ENCODE data around the gene SERPINA5.

SERPINA5 gene

DNA sequence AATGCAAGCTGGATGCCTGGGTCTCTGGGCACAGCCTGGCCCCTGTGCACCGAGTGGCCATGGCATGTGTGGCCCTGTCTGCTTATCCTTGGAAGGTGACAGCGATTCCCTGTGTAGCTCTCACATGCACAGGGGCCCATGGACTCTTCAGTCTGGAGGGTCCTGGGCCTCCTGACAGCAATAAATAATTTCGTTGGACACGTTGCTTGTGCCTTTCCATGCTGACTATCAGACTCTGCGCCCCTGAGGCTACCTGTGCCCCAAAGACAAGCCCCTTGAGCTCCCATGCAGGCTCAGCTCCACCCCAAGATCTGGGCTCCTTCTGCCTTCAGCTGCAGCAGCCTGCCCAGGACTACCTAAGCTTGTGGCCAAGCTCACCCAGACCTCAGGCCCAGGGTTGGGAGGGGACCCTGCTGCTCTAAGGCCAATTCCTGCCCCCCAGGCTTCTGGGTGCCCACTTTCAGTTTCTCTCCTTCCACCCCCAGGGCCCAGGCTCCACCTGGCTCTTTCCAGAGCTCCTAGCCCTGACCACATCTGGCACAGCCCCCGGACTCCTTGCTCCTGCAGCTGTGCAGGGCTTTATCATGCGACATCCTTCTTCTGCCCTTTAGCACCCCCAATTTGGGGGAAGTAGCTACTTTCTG is 42.8 kb downstream of the SERPINA5 start:
- no peaks in the 10 kb centered on the region for H3K4me1 ChIP-seq (ENCODE audit: low read length)
- no peaks in the 10 kb centered on the region for H3K9me3 ChIP-seq (replicated peaks; ENCODE audit: insufficient read depth, low read length)
- H3K36me3 ChIP-seq (replicated peaks; ENCODE audit: insufficient read depth, low read length) = no peaks in the 10 kb centered on the region
- H3F3A ChIP-seq (ENCODE audit: insufficient read depth, low read length) = no peaks in the 10 kb centered on the region
- no peak overlapping the region for H2AFZ ChIP-seq (ENCODE audit: low read length)
- TF ChIP-seq EZH2phosphoT487 (IDR thresholded peaks at IDR 0.05; ENCODE audit: low read length) = no peak
- no peak for TF ChIP-seq EZH2 (optimal IDR thresholded peaks at IDR 0.05; ENCODE audit: low read depth, low read length)
- no peak for TF ChIP-seq CTCF (IDR thresholded peaks at IDR 0.05; ENCODE audit: low read length)
- H3K9ac ChIP-seq (ENCODE audit: low read length) = no peak overlapping the region
- H3K9me2 ChIP-seq (replicated peaks; ENCODE audit: insufficient read depth, low read length) = no peaks in the 10 kb centered on the region
- no peak for DNase-seq
- no peaks in the 10 kb centered on the region for H4K20me1 ChIP-seq (ENCODE audit: insufficient read depth, low read length)
- no peak overlapping the region for H3K4me2 ChIP-seq (ENCODE audit: low read depth, low read length)
- H3K27me3 ChIP-seq (replicated peaks; ENCODE audit: insufficient read depth, low read length) = 0 out of 2 replicates have a peak, but pooled peaks cover 6% of the 10 kb centered on the region
- H3K79me2 ChIP-seq (ENCODE audit: low read length) = no peaks in the 10 kb centered on the region
- no peak overlapping the region for H3K27ac ChIP-seq (ENCODE audit: low read length)
- no peak overlapping the region for H3K4me3 ChIP-seq (ENCODE audit: low read length)

DNA sequence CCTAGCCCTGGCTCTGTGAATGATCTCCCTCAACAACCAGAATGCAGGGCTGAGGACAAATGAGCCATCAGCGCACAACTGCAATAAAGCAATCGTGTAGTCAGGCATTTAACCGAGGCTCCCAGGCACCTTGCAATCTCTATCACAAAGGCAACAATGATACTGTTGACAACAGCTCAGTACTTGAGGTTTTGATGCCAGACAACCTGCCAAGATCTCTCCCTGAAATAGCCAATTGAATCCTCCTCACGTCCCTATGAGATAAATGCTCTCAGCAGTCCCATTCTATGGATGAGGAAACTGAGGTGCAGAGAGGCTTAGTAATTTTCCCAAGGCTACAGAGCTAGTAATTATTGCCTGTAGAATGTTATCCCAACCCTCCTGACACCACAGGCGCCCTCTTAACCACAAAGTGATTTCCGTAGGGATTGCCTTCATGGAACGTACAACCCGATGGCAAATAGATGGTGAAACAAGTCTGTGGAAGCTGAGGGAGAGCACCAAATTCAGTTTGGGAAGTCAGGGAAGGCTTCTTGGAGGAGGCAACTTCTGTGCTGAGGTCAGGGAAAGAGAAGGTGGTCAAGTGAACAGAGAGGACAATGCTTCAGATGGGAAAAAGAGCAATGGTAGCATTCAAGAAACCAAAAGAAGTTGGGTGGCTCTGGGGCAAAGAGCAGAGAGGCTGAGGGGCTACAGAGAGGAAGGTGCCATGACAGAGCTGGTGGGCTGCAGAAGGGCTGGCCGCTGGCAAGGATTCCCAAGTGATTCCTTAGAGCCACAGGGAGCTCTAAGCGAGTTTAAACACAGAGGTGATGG is 43.5 kb downstream of the SERPINA5 start:
- no peaks in the 10 kb centered on the region for H3K36me3 ChIP-seq (replicated peaks; ENCODE audit: insufficient read depth, low read length)
- H3K9ac ChIP-seq (ENCODE audit: low read length) = no peak overlapping the region
- H3K27me3 ChIP-seq (replicated peaks; ENCODE audit: insufficient read depth, low read length) = 0 out of 2 replicates have a peak, but pooled peaks cover 6% of the 10 kb centered on the region
- H3K27ac ChIP-seq (ENCODE audit: low read length) = no peak overlapping the region
- H3K79me2 ChIP-seq (ENCODE audit: low read length) = no peaks in the 10 kb centered on the region
- H3K4me1 ChIP-seq (ENCODE audit: low read length) = no peaks in the 10 kb centered on the region
- H3K9me2 ChIP-seq (replicated peaks; ENCODE audit: insufficient read depth, low read length) = no peaks in the 10 kb centered on the region
- H3F3A ChIP-seq (ENCODE audit: insufficient read depth, low read length) = no peaks in the 10 kb centered on the region
- no peak for TF ChIP-seq EZH2 (optimal IDR thresholded peaks at IDR 0.05; ENCODE audit: low read depth, low read length)
- TF ChIP-seq EZH2phosphoT487 (IDR thresholded peaks at IDR 0.05; ENCODE audit: low read length) = no peak
- no peak for TF ChIP-seq CTCF (IDR thresholded peaks at IDR 0.05; ENCODE audit: low read length)
- H2AFZ ChIP-seq (ENCODE audit: low read length) = no peak overlapping the region
- no peak for DNase-seq
- H3K4me3 ChIP-seq (ENCODE audit: low read length) = no peak overlapping the region
- no peaks in the 10 kb centered on the region for H3K9me3 ChIP-seq (replicated peaks; ENCODE audit: insufficient read depth, low read length)
- H3K4me2 ChIP-seq (ENCODE audit: low read depth, low read length) = no peak overlapping the region
- H4K20me1 ChIP-seq (ENCODE audit: insufficient read depth, low read length) = no peaks in the 10 kb centered on the region

- H3K27ac ChIP-seq (ENCODE audit: low read length) = no peak overlapping the region
- no peaks in the 10 kb centered on the region for H3K4me1 ChIP-seq (ENCODE audit: low read length)
- no peaks in the 10 kb centered on the region for H3K9me2 ChIP-seq (replicated peaks; ENCODE audit: insufficient read depth, low read length)
- H4K20me1 ChIP-seq (ENCODE audit: insufficient read depth, low read length) = no peaks in the 10 kb centered on the region
- no peak for DNase-seq
- H2AFZ ChIP-seq (ENCODE audit: low read length) = no peak overlapping the region
- TF ChIP-seq EZH2phosphoT487 (IDR thresholded peaks at IDR 0.05; ENCODE audit: low read length) (no peak), CTCF (IDR thresholded peaks at IDR 0.05; ENCODE audit: low read length) (no peak), EZH2 (optimal IDR thresholded peaks at IDR 0.05; ENCODE audit: low read depth, low read length) (no peak)
- no peak overlapping the region for H3K9ac ChIP-seq (ENCODE audit: low read length)
- H3K4me2 ChIP-seq (ENCODE audit: low read depth, low read length) = no peak overlapping the region
- no peaks in the 10 kb centered on the region for H3K36me3 ChIP-seq (replicated peaks; ENCODE audit: insufficient read depth, low read length)
- no peak overlapping the region for H3K4me3 ChIP-seq (ENCODE audit: low read length)
- 0 out of 2 replicates have a peak, but pooled peaks cover 6% of the 10 kb centered on the region for H3K27me3 ChIP-seq (replicated peaks; ENCODE audit: insufficient read depth, low read length)
- H3F3A ChIP-seq (ENCODE audit: insufficient read depth, low read length) = no peaks in the 10 kb centered on the region
- no peaks in the 10 kb centered on the region for H3K9me3 ChIP-seq (replicated peaks; ENCODE audit: insufficient read depth, low read length)
- no peaks in the 10 kb centered on the region for H3K79me2 ChIP-seq (ENCODE audit: low read length)
Measured at GRCh38 chr14:94625353-94625635, 44.1 kb downstream of the SERPINA5 start.
